GM06990 (cell line): ENCODE results near the gene EML2.

Experiments
- DNase-seq: peaks from one replicate; pipeline ENCODE4 v3.0.0-alpha.2; 2011; ENCODE audit not compliant: insufficient read length; ENCODE audit errors: extremely low read depth
- H3K27me3 ChIP-seq: replicated peaks from 2 replicates; pipeline ENCODE4 v1.6.0; 2011; ENCODE audit warnings: low read length; ENCODE audit not compliant: control insufficient read depth, insufficient read depth
- H3K36me3 ChIP-seq: 2 replicates; pipeline ENCODE4 v1.5.1; 2011; ENCODE audit warnings: low read length; ENCODE audit not compliant: control insufficient read depth, insufficient read depth
- H3K4me3 ChIP-seq: replicated peaks from 2 replicates; pipeline ENCODE4 v1.5.1; 2011; ENCODE audit warnings: low read depth, mild to moderate bottlenecking, control low read depth, low read length
- TF ChIP-seq, protein P1 (sequence below): IDR thresholded peaks from 2 replicates; pipeline ENCODE4 v1.5.1; 2011; ENCODE audit warnings: low read length, control low read depth, mild to moderate bottlenecking, inconsistent platforms; ENCODE audit not compliant: insufficient read depth, poor library complexity, severe bottlenecking

The EML2 gene

GRCh38 chr19:45646345-45646698, 7.1 kb upstream of the EML2 start:
- TF ChIP-seq, protein P1, sequence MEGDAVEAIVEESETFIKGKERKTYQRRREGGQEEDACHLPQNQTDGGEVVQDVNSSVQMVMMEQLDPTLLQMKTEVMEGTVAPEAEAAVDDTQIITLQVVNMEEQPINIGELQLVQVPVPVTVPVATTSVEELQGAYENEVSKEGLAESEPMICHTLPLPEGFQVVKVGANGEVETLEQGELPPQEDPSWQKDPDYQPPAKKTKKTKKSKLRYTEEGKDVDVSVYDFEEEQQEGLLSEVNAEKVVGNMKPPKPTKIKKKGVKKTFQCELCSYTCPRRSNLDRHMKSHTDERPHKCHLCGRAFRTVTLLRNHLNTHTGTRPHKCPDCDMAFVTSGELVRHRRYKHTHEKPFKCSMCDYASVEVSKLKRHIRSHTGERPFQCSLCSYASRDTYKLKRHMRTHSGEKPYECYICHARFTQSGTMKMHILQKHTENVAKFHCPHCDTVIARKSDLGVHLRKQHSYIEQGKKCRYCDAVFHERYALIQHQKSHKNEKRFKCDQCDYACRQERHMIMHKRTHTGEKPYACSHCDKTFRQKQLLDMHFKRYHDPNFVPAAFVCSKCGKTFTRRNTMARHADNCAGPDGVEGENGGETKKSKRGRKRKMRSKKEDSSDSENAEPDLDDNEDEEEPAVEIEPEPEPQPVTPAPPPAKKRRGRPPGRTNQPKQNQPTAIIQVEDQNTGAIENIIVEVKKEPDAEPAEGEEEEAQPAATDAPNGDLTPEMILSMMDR, result no peak
- no peaks in the 10 kb centered on the region for H3K36me3 ChIP-seq
- H3K27me3 ChIP-seq, result no peaks in the 10 kb centered on the region
- no peak for DNase-seq
- no peak overlapping the region; the same call in 1 of the 2 replicates for H3K4me3 ChIP-seq

DNA sequence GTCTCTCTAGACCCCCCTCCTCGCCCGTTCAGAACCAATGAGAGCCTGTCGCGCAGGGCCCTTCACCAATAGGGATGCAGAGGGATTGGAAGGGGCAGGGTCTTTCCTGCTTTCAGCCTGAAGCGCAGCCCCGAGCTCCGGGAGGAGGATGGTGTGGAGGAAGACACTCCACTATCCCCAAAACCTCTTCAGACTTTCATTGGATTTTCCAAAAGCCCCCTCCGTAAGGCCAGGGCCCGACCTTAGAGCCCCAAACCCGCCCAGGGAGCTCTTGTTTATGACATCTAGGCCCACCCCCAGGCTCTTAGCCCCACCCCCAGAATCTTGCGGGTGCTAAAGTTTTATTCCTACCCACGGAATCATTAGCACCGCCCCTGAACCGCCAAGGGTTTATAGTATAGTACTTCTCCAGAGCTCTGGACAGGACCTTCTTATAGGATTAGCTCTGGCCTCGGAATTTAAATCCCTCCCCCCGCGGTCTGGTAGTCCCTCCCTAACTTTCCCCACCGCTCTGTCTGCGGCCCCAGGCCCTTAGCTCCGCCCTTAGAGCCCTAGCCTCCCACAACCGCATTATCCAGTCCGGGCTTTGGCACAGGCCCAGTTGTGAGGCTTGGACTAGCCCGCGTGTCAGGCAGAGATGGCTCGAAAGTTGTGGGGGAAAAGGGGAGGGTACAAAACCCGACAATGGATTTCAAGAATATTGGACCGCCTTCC, 6.6 kb upstream of the EML2 start:
- TF ChIP-seq, protein P1, result no peak
- Histone ChIP-seq H3K27me3 (no peaks in the 10 kb centered on the region), H3K4me3 (peak overlapping the region; percentile 69), H3K36me3 (no peaks in the 10 kb centered on the region)
- DNase-seq, result peak; percentile 88

DNA sequence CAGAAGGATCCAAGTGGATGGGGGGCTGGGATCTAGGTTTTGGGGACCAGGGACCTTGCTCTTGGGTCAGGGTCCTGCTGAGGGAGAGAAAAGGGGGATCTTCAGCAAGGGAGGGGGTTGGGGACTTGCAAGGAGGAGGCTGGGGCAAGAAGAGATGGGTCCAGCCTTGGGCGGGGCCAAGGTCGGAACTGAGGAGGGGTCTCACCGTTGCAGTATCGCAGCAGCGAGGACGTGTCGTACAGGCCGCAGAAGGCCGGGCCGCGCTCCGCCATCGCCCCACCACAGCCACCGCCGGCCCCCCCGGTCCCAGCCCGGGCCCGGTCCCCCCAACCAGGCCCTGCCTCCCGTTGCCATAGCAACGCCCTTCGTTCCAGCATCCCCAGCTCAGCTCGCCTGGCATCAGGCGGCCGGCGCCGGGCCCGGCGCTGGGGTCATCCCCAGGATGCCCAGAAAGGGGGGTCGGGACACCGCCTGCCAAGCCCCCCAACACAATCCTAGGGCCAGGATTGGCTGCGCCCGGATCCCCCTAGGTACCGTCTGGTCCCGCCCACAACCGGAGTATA, 6.0 kb upstream of the EML2 start:
- Histone ChIP-seq H3K27me3 (no peaks in the 10 kb centered on the region), H3K4me3 (peak overlapping the region; percentile 69), H3K36me3 (no peaks in the 10 kb centered on the region)
- DNase-seq, result no peak
- TF ChIP-seq, protein P1, result no peak

- peak overlapping the region; percentile 69 for H3K4me3 ChIP-seq
- no peaks in the 10 kb centered on the region for H3K36me3 ChIP-seq
- DNase-seq, result no peak
- H3K27me3 ChIP-seq, result no peaks in the 10 kb centered on the region
- TF ChIP-seq, protein P1, result no peak
These were observed 5.0 kb upstream of the EML2 start for GRCh38 chr19:45643927-45644771.

DNA sequence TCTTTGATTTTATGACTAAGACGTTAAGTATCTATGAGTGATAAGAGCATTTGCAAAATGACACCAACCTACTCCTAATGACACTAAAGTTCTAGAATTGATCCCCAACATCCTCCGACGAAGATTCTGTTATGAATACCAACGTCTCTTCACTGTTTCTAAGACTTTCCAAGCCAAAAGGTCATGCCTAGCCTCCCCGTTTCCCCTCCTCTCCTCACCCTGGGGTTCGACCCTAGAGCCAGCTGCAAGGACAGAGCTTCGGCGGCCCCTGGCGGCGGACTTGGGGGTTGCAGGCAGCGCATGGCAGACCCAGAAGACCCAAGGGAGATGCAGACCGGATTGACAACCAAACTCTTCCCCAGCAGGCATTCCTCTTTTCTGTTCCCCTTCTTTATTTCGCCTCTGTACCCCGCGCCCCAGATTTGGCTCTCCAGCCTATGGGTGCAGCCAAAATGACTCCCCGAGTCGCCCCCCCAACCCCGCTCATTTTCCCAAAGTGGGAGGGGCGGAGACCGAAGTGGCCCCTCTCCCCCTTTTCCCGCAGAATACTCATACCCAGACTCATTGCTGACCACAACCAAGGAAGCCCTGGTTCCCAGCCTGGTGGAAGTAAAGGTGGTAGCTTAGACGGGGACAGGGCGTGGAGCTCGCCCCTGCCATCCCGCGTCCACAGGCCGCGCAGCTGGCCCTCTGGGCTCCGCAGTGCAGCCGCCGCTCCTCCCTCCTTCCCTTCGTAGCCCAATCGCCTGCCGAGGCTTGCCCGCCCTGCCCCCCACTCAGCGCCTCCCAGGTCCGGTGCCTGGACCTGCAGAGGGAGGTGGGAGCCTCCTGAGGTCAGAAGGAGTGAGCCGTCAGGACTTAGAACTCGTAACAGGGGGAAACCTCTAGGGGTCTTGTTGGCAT, 4.1 kb upstream of the EML2 start:
- Histone ChIP-seq H3K4me3 (peak overlapping the region; percentile 69), H3K27me3 (no peaks in the 10 kb centered on the region), H3K36me3 (no peaks in the 10 kb centered on the region)
- TF ChIP-seq, protein P1, result peak; percentile 99
- peak; percentile 95 for DNase-seq
